WTC11 (cell line): ENCODE data around the gene ARL13A. TPM values are rescaled to one million over a fixed set of nuclear protein-coding genes. Genes with fewer than 3 reads are reported as not detected.
A peak's percentile ranks its signal among the peaks of the same experiment; 100 is the strongest.

Source experiments
- ATAC-seq: fragments of 200-7000 bp; cut with Tn5 transposase; 2 replicates; pipeline ENCODE4 v1.10.0; 2021; ENCODE audit warnings: mild to moderate bottlenecking, moderate library complexity
- CTCF ChIA-PET: fragments of 300-600 bp; sonication (Branson Sonifier 250); formaldehyde crosslinking; loops from one replicate; lab custom pipeline; 2021; ENCODE audit warnings: antibody characterized with exemption; lab: Charles Lee
- POLR2A ChIA-PET: fragments of 350-600 bp; sonication (Branson Sonifier 250); formaldehyde crosslinking; loops from one replicate; lab custom pipeline; 2021; ENCODE audit warnings: antibody characterized with exemption; lab: Charles Lee
- DNase-seq: peaks from one replicate; pipeline ENCODE4 v3.0.0; 2021; ENCODE audit warnings: low spot score
- H3K27ac Mint-ChIP-seq: 2 replicates; pipeline ENCODE4 v1.8.0; 2021; ENCODE audit warnings: mixed read lengths
- H3K27me3 Mint-ChIP-seq: 2 replicates; pipeline ENCODE4 v1.8.0; 2021; ENCODE audit warnings: low read depth, mild to moderate bottlenecking, moderate library complexity, mixed read lengths
- H3K36me3 Mint-ChIP-seq: 2 replicates; pipeline ENCODE4 v1.8.0; 2021; ENCODE audit warnings: mixed read lengths
- H3K4me1 Mint-ChIP-seq: 2 replicates; pipeline ENCODE4 v1.8.0; 2022; ENCODE audit warnings: mixed read lengths
- H3K4me3 Mint-ChIP-seq: 2 replicates; pipeline ENCODE4 v1.8.0; 2021; ENCODE audit warnings: mild to moderate bottlenecking, moderate library complexity, mixed read lengths
- H3K9me3 Mint-ChIP-seq: 2 replicates; pipeline ENCODE4 v1.8.0; 2021; ENCODE audit warnings: mixed read lengths
- ARID4B ChIP-seq: sonication (generic); formaldehyde crosslinking; IDR thresholded peaks from 2 replicates; pipeline ENCODE4 v1.8.0; 2023; ENCODE audit warnings: missing genetic modification reagents, mild to moderate bottlenecking, borderline replicate concordance
- CTCF ChIP-seq: fragments of 200-600 bp; IDR thresholded peaks from 2 replicates; pipeline ENCODE4 v1.8.0; 2022; ENCODE audit warnings: antibody characterized with exemption
- JAZF1 ChIP-seq: fragments of 250-450 bp; sonication (Bioruptor Pico); IDR thresholded peaks from 2 replicates; pipeline ENCODE4 v1.9.0; 2021; ENCODE audit warnings: moderate library complexity, mild to moderate bottlenecking, inconsistent platforms
- NFATC4 ChIP-seq: fragments of 250-450 bp; sonication (Bioruptor Pico); IDR thresholded peaks from 2 replicates; pipeline ENCODE4 v1.9.0; 2021; ENCODE audit warnings: mild to moderate bottlenecking
- NFYB ChIP-seq: sonication (generic); formaldehyde crosslinking; conservative IDR thresholded peaks from 2 replicates; pipeline ENCODE4 v1.8.0; 2022; ENCODE audit warnings: low read depth, missing genetic modification reagents
- SMAD4 ChIP-seq: sonication (generic); formaldehyde crosslinking; IDR thresholded peaks from 2 replicates; pipeline ENCODE4 v1.8.0; 2022; ENCODE audit warnings: mild to moderate bottlenecking, missing genetic modification reagents
- SP1 ChIP-seq: sonication (generic); formaldehyde crosslinking; conservative IDR thresholded peaks from 2 replicates; pipeline ENCODE4 v1.8.1; 2022; ENCODE audit warnings: missing genetic modification reagents
- ZBTB43 ChIP-seq: sonication (generic); formaldehyde crosslinking; IDR thresholded peaks from 2 replicates; pipeline ENCODE4 v1.8.1; 2023; ENCODE audit warnings: mild to moderate bottlenecking, missing genetic modification reagents
- ZNF423 ChIP-seq: fragments of 250-450 bp; sonication (Bioruptor Pico); IDR thresholded peaks from 2 replicates; pipeline ENCODE4 v2.1.2; 2022; ENCODE audit warnings: mild to moderate bottlenecking, moderate library complexity
- total RNA-seq: library from RNA; stranded (reverse); gene quantifications from 3 replicates; pipeline ENCODE4 v1.2.3, GENCODE V29; 2021
- TF ChIP-seq, protein P1 (sequence below): sonication (generic); formaldehyde crosslinking; IDR thresholded peaks from 2 replicates; pipeline ENCODE4 v1.8.1; 2023; ENCODE audit warnings: mild to moderate bottlenecking, moderate library complexity, missing genetic modification reagents
- TF ChIP-seq, protein P2 (sequence below): sonication (generic); formaldehyde crosslinking; IDR thresholded peaks from 2 replicates; pipeline ENCODE4 v1.8.0; 2022; ENCODE audit warnings: mild to moderate bottlenecking, missing genetic modification reagents

The ARL13A gene
- total RNA-seq, 1 experiment from 2014 or later, result not detected

- Mint-ChIP-seq H3K9me3 (peaks cover 10% of the 10 kb centered on the region), H3K27me3 (peaks cover 18% of the 10 kb centered on the region), H3K4me3 (peak within 1 kb of the TSS; percentile 84), H3K36me3 (no peaks in the 10 kb centered on the region), H3K27ac (no peak within 1 kb of the TSS), H3K4me1 (peaks cover 8% of the 10 kb centered on the region; the same call in 1 of the 2 replicates)
- DNase-seq (peak; percentile 80), ATAC-seq (peak; percentile 95)
- POLR2A ChIA-PET, result interaction anchor here (0.8 to 1.5 kb wide), 2 partner anchors 152 to 169 kb away, joined by 3 to 6 read pairs; partner anchors contain the start of gene CENPI
- TF ChIP-seq, protein P1, sequence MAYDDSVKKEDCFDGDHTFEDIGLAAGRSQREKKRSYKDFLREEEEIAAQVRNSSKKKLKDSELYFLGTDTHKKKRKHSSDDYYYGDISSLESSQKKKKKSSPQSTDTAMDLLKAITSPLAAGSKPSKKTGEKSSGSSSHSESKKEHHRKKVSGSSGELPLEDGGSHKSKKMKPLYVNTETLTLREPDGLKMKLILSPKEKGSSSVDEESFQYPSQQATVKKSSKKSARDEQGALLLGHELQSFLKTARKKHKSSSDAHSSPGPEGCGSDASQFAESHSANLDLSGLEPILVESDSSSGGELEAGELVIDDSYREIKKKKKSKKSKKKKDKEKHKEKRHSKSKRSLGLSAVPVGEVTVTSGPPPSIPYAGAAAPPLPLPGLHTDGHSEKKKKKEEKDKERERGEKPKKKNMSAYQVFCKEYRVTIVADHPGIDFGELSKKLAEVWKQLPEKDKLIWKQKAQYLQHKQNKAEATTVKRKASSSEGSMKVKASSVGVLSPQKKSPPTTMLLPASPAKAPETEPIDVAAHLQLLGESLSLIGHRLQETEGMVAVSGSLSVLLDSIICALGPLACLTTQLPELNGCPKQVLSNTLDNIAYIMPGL (CRISPR knock-in tag), result no peak
- TF ChIP-seq ZBTB43 (no peak), SP1 (CRISPR knock-in tag) (0 out of 2 replicates have a peak, but pooled peaks have one; percentile 30)
- CTCF ChIA-PET, result no interaction called here
Observed at GRCh38 chrX:100928660-100929613, 40.6 kb upstream of the ARL13A start, which contains the start of gene XKRX. XKRX (minus strand) TSS chrX:100928917; CDS start chrX:100928304, 613 bp downstream.

DNA sequence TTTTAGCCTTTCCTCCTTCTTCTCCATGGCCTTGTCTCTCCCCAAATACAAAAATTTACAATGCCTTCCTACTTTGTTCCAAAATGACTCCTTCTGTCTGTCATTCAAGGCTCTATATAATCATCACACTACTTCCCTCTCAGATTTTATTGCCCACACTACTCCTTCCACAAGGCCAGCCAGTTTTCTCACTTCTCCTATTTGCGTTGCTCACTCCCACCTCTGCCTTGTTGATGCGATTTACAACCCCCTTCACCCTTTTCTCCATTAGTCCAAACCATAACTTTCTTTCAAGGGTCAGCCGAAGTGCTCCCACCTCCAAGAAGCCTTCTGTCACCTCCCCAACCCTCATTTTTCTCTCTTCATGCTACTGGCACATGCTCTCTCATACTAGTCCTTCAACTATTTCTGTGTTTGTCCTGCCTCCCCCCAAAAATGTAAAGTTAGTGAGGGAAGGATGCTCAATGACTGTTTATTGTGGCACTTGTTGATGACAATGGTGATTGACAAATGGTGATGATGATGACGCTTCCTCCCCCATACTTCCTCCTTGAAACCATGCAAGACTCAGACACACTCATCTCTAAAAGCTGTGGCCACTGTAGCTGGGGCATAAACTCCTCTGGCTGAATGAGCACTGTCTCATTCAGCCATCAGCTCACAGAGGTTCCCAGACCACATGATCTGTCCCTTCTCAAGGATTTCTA, 38.1 kb upstream of the ARL13A start:
- no peak overlapping the region for H3K27ac Mint-ChIP-seq
- H3K4me1 Mint-ChIP-seq, result peaks cover 10% of the 10 kb centered on the region; the same call in 1 of the 2 replicates
- H3K27me3 Mint-ChIP-seq, result peaks cover 18% of the 10 kb centered on the region
- peaks cover 10% of the 10 kb centered on the region for H3K9me3 Mint-ChIP-seq
- no peak for DNase-seq
- TF ChIP-seq NFATC4 (CRISPR knock-in tag), result no peak
- no peak for TF ChIP-seq SMAD4 (CRISPR knock-in tag)
- no peak for TF ChIP-seq ZNF423 (CRISPR knock-in tag)
- no peak for TF ChIP-seq JAZF1 (CRISPR knock-in tag)
- no peak for TF ChIP-seq NFYB (CRISPR knock-in tag)
- no peak for TF ChIP-seq CTCF
- TF ChIP-seq ARID4B (CRISPR knock-in tag), result no peak
- TF ChIP-seq, protein P2, sequence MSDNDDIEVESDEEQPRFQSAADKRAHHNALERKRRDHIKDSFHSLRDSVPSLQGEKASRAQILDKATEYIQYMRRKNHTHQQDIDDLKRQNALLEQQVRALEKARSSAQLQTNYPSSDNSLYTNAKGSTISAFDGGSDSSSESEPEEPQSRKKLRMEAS (CRISPR knock-in tag), result no peak
- ChIA-PET CTCF (no interaction called here), POLR2A (no interaction called here)
- H3K36me3 Mint-ChIP-seq, result no peaks in the 10 kb centered on the region
- ATAC-seq, result no peak
- no peak overlapping the region for H3K4me3 Mint-ChIP-seq
